GM18867 (cell line): ENCODE data around the gene MILR1.
"Not testable (repeated sequence)": the region's sequence is repeated elsewhere in the genome, so short reads cannot be mapped to it uniquely, and the experiment has no call there.

Experiments
- ATAC-seq: cut with Tn5 transposase; IDR thresholded peaks from one replicate; pipeline ENCODE4 v1.9.1; 2021; ENCODE audit warnings: mild to moderate bottlenecking, moderate library complexity; ENCODE audit not compliant: unreplicated experiment

The MILR1 gene, protein sequence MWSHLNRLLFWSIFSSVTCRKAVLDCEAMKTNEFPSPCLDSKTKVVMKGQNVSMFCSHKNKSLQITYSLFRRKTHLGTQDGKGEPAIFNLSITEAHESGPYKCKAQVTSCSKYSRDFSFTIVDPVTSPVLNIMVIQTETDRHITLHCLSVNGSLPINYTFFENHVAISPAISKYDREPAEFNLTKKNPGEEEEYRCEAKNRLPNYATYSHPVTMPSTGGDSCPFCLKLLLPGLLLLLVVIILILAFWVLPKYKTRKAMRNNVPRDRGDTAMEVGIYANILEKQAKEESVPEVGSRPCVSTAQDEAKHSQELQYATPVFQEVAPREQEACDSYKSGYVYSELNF

DNA sequence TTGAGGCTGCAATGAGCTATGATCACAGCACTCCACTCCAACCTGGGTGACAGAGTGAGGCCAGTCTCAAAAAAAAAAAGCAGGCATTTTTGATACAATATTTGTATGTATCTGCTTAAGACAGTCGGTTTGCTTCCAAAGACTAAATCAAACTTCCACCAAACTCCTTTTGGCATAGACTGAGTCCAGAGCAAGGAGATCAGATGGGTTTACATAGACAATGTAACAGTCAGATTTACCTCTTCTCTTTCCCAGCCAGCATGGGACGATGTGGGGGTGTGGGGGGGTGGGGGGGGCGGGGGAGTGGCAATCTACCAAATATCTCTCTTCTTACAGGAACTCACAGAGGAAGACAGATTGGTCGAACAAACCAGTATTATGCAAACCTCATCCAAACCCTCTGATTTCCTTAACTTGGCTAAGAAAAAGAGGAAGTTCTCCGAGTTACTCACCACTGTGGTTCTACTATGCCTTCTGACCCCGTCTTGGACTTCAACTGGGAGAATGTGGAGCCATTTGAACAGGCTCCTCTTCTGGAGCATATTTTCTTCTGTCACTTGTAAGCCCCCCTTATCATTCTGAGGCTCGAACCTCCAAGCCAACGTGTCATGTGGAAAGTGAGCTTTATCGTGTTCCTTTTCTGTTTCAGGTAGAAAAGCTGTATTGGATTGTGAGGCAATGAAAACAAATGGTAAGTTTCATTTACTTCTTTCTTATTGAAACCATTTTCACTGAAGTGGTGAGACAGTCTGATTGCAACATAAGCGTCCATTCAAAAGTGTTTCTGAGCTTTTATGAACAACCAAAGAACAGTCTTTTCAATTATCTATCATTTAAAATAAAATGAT is at the start of gene MILR1:
MILR1 (plus strand) TSS at position 451 of the 848 bp plus-strand sequence; CDS start at position 505, 54 bp downstream.
- ATAC-seq, result no peak

GRCh38 chr17:64399767-64400156 is 49.2 kb upstream of the MILR1 start:
- no peak for ATAC-seq

GRCh38 chr17:64400642-64401041 is 48.3 kb upstream of the MILR1 start:
- no peak for ATAC-seq

GRCh38 chr17:64401244-64401860 is 47.6 kb upstream of the MILR1 start:
- no peak for ATAC-seq

GRCh38 chr17:64401941-64402340 is 47.0 kb upstream of the MILR1 start:
- ATAC-seq, result no peak

GRCh38 chr17:64402469-64402868 is 46.4 kb upstream of the MILR1 start:
- no peak for ATAC-seq

DNA sequence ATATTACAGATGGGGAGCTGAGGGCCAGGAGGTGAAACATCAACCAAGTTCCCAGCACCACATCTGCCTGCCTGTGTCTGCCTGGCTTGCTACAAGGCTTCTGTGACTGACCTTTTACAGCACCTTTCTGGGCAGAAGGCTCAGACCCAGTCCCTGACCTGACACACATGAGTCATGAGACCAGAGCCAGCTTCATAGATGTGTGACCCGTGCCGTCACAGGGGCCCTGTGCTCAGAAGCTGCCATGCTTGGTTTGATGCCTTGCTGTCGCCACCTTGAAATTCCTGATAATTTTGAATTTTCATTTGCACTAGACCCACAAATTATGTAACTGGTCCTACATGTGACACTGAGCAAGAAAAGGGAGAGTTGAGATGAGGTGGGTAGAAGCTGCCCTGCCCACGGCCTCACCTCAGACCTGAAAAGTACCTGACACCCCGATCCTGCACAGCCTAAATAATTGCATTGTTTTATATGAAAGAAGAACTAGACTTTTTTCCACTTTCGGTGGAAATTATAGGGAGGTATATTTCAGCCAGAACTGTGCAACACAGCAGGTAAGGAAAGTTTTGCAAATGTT is 44.9 kb upstream of the MILR1 start:
- no peak for ATAC-seq

DNA sequence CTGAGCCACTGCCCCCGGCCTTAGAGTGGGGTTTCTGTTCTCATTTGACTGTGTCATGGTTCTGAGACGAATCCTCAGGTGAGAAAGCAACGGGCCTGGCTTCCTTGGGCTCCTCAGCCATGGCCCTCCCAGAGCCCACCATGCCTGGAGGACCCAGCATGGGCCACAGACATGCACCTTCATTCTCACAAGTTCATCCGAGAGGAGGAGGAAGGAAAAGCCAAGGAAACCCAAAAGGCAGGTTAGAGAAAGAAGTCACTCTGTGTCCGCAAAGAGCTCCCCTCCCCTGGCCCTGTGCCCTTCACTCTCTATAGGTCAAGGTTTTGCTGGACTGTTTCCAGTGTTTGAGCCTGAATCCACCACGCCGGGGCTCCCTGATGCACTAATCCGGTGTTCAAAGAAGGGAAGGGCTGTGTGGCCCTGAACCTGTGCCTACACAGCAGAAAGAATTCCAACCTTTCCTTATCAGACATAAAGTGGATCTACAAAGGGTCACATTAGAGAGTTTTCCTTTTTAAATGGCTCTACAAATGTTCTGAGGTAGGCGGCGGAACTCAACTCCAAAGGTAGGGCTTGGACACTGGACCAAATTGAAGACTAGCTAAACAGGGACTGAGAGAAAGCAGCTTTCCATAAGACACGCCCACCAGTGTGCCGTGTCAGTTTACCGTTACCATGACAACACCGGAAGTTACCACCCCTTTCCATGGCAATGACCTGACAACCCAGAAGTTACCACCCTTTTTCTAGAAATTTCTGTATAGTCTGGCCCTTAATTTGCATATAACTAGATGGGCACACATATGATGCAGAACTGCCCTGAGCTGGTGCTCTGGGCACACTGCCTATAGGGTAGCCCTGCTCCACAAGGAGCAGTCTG is 42.4 kb upstream of the MILR1 start:
- ATAC-seq, result no peak

DNA sequence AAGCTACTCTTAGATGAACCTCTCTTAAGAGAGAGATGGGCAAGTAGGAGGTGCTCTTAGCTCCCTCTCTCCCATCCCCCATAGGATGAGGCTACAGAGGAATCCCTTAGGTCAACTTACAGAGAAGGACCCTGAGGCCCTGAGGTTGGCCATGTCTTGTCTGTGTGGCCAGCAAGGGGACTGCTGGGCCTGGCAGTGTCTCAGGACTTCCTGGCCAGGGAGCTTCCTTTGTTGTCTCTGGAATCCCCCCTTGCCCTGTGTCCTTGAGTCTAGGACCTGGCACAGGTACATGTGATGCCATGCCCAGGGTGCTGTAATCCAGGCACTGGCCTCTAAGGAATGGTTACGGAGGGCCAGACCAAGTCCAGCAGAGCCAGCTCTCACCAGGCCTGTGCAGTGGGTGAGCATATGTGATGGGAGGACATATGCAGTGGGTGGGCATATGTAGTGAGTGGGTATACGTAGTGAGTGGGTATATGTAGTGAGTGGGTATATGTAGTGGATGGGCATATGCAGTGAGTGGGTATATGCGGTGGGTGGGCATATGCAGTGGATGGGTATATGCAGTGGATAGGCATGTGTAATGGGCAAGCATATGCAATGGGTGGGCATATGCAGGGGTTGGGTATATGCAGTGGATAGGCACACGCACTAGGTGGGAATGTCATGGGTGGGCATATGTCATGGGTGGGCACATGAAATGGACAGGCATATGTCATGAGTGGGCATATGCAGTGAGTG is 38.0 kb upstream of the MILR1 start:
- ATAC-seq, result no peak

GRCh38 chr17:64411999-64412771 is 36.7 kb upstream of the MILR1 start:
- ATAC-seq, result no peak

GRCh38 chr17:64412944-64413381 is 36.0 kb upstream of the MILR1 start:
- ATAC-seq, result no peak

DNA sequence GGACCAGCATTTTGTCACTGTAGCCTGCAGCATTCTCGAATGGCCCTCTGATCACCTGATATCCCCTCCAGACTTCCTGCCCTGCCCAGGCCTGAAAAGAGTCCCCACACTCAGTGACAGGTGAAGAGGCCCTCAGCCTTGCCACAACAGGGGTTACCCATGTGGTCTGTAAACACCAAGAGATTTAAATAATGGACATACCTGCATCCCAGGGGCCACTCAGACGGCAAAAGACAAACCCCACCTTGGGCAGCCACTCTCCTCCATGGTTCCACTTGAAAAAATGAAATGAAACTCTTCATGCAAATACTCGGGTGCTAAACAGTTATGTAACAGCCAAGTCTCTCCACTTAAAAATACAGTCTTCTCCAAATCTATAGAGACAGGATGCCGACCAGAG is 35.4 kb upstream of the MILR1 start:
- peak; percentile 80 for ATAC-seq

GRCh38 chr17:64418506-64419339 is 30.2 kb upstream of the MILR1 start:
- ATAC-seq, result no peak

GRCh38 chr17:64420143-64420670 is 28.7 kb upstream of the MILR1 start:
- ATAC-seq, result no peak

DNA sequence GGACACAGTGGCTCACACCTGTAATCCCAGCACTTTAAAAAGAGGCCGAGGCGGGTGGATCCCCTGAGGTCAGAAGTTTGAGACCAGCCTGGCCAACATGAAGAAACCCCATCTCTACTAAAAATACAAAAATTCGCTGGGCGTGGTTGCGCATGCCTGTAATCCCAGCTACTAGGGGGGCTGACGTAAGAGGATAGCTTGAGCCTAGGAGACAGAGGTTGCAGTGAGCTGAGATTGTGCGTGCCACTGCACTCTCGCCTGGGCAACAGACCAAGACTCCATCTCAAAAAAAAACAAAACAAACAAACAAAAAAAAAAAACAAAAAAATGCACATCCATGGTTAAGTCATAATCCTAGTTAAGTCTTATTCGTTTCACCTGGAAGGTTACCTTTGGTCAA is 26.8 kb upstream of the MILR1 start:
- ATAC-seq, result not testable (repeated sequence)

GRCh38 chr17:64423881-64424280 is 25.0 kb upstream of the MILR1 start:
- no peak for ATAC-seq

GRCh38 chr17:64424324-64424849 is 24.5 kb upstream of the MILR1 start:
- no peak for ATAC-seq
